ENCODE measurements around the gene NRCAM. TPM values are rescaled to one million over a fixed set of nuclear protein-coding genes. Genes with fewer than 3 reads are reported as not detected.

Gene NRCAM
- total and polyA plus RNA-seq, 2 of the 8 experiments (the other 6 are each of a cell fraction or from before 2014, with no cell fraction given) = 2.7 to 3.8 TPM

DNA sequence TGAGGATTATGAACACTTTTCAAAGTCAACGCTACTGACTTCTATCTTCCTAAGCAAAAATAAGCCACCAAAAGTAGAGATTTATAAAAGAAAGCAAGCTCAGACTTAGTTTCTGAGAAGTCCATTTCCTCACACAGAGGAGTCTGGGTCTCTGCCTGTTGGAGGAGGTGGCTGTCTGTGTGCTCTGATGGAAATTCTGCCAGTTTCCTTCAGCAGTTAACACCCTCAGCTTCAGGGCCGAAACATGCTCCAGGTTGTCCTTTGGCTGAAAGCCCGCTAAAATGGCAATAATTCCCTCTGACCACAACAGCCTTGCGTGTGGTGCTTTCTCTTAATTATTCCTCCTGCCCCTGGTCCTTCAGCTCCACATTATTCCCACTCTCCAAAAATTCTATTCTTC, 198.3 kb downstream of the NRCAM start (continued):
- TF ChIP-seq RXRA (IDR thresholded peaks at IDR 0.05; ENCODE audit: insufficient read depth, low read depth, low read length) = no peak
- no peak for TF ChIP-seq TCF12 (IDR thresholded peaks at IDR 0.05; ENCODE audit: low read depth, low read length)
- no peak for TF ChIP-seq GABPA (IDR thresholded peaks at IDR 0.05; ENCODE audit: borderline replicate concordance, insufficient read depth, low read length)
- no peak for TF ChIP-seq SP4 (IDR thresholded peaks at IDR 0.05; ENCODE audit: low read length)
- no peak for TF ChIP-seq SIX5 (IDR thresholded peaks at IDR 0.05; ENCODE audit: low read depth, low read length)
- no peak for TF ChIP-seq CHD2 (IDR thresholded peaks at IDR 0.05; ENCODE audit: low read length)
- TF ChIP-seq, protein P1, sequence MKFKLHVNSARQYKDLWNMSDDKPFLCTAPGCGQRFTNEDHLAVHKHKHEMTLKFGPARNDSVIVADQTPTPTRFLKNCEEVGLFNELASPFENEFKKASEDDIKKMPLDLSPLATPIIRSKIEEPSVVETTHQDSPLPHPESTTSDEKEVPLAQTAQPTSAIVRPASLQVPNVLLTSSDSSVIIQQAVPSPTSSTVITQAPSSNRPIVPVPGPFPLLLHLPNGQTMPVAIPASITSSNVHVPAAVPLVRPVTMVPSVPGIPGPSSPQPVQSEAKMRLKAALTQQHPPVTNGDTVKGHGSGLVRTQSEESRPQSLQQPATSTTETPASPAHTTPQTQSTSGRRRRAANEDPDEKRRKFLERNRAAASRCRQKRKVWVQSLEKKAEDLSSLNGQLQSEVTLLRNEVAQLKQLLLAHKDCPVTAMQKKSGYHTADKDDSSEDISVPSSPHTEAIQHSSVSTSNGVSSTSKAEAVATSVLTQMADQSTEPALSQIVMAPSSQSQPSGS (IDR thresholded peaks at IDR 0.05; ENCODE audit: low read length) = no peak
- no peak for TF ChIP-seq NANOG (IDR thresholded peaks at IDR 0.05; ENCODE audit: insufficient read depth, low read depth, low read length, poor library complexity, severe bottlenecking)
- no peak for TF ChIP-seq KDM1A (IDR thresholded peaks at IDR 0.05; ENCODE audit: borderline replicate concordance, low read length)
- no peak for TF ChIP-seq CHD1 (IDR thresholded peaks at IDR 0.05; ENCODE audit: low read depth, low read length)

All from H1 (cell line).